ENCODE measurements around the gene OPHN1. TPM values are rescaled to one million over a fixed set of nuclear protein-coding genes. Genes with fewer than 3 reads are reported as not detected.

OPHN1 gene
- polyA plus RNA-seq, 1 donor from 2014 or later, result 7.6 TPM

GRCh38 chrX:68420559-68420958 lies 12.7 kb downstream of the OPHN1 start:
- TF ChIP-seq CTCF (IDR thresholded peaks at IDR 0.05; ENCODE audit: poor library complexity, severe bottlenecking), result no peak
- no peak for TF ChIP-seq EZH2 (IDR thresholded peaks at IDR 0.05; ENCODE audit: borderline replicate concordance, insufficient read depth, low read length, poor library complexity, severe bottlenecking)
- no peak for TF ChIP-seq RAD21 (conservative IDR thresholded peaks at IDR 0.05)
- no peak for TF ChIP-seq SMC3 (conservative IDR thresholded peaks at IDR 0.05; ENCODE audit: poor library complexity)
- no peak for TF ChIP-seq POLR2AphosphoS5 (IDR thresholded peaks at IDR 0.05)
- no peak for TF ChIP-seq EP300 (conservative IDR thresholded peaks at IDR 0.05; ENCODE audit: poor library complexity, severe bottlenecking)
- TF ChIP-seq MXI1 (conservative IDR thresholded peaks at IDR 0.05; ENCODE audit: poor library complexity, severe bottlenecking), result no peak
- TF ChIP-seq, protein P1, sequence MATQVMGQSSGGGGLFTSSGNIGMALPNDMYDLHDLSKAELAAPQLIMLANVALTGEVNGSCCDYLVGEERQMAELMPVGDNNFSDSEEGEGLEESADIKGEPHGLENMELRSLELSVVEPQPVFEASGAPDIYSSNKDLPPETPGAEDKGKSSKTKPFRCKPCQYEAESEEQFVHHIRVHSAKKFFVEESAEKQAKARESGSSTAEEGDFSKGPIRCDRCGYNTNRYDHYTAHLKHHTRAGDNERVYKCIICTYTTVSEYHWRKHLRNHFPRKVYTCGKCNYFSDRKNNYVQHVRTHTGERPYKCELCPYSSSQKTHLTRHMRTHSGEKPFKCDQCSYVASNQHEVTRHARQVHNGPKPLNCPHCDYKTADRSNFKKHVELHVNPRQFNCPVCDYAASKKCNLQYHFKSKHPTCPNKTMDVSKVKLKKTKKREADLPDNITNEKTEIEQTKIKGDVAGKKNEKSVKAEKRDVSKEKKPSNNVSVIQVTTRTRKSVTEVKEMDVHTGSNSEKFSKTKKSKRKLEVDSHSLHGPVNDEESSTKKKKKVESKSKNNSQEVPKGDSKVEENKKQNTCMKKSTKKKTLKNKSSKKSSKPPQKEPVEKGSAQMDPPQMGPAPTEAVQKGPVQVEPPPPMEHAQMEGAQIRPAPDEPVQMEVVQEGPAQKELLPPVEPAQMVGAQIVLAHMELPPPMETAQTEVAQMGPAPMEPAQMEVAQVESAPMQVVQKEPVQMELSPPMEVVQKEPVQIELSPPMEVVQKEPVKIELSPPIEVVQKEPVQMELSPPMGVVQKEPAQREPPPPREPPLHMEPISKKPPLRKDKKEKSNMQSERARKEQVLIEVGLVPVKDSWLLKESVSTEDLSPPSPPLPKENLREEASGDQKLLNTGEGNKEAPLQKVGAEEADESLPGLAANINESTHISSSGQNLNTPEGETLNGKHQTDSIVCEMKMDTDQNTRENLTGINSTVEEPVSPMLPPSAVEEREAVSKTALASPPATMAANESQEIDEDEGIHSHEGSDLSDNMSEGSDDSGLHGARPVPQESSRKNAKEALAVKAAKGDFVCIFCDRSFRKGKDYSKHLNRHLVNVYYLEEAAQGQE (IDR thresholded peaks at IDR 0.05; ENCODE audit: borderline replicate concordance), result no peak
- no peak for TF ChIP-seq TAF1 (IDR thresholded peaks at IDR 0.05; ENCODE audit: low read depth)

GRCh38 chrX:68419975-68420374 lies 13.3 kb downstream of the OPHN1 start:
- Histone ChIP-seq H3K4me3 (ENCODE audit: low read length) (no peak overlapping the region), H3K9ac (ENCODE audit: low read length) (no peak overlapping the region), H3K27ac (ENCODE audit: low read length) (no peak overlapping the region), H3K27me3 (ENCODE audit: insufficient read depth, low read depth, low read length) (no peaks in the 10 kb centered on the region), H3F3A (ENCODE audit: insufficient read depth, low read length, poor library complexity, severe bottlenecking) (no peaks in the 10 kb centered on the region), H4K20me1 (ENCODE audit: insufficient read depth) (no peaks in the 10 kb centered on the region), H2AFZ (ENCODE audit: low read depth, low read length) (no peak overlapping the region), H3K9me2 (ENCODE audit: insufficient read depth, low read length) (no peaks in the 10 kb centered on the region), H3K9me3 (ENCODE audit: low read length) (no peaks in the 10 kb centered on the region), H3K4me2 (ENCODE audit: low read length) (no peak overlapping the region), H3K79me2 (replicated peaks; ENCODE audit: insufficient read depth, low read length) (no peaks in the 10 kb centered on the region), H3K36me3 (ENCODE audit: insufficient read depth, low read length) (no peaks in the 10 kb centered on the region)
- TF ChIP-seq EZH2 (IDR thresholded peaks at IDR 0.05; ENCODE audit: borderline replicate concordance, insufficient read depth, low read length, poor library complexity, severe bottlenecking), result no peak

More at GRCh38 chrX:68420559-68420958, 12.7 kb downstream of the OPHN1 start:
- H3K9ac ChIP-seq (ENCODE audit: low read length), result no peak overlapping the region
- H3K27me3 ChIP-seq (ENCODE audit: insufficient read depth, low read depth, low read length), result no peaks in the 10 kb centered on the region
- H3F3A ChIP-seq (ENCODE audit: insufficient read depth, low read length, poor library complexity, severe bottlenecking), result no peaks in the 10 kb centered on the region
- H4K20me1 ChIP-seq (ENCODE audit: insufficient read depth), result no peaks in the 10 kb centered on the region
- no peaks in the 10 kb centered on the region for H3K9me2 ChIP-seq (ENCODE audit: insufficient read depth, low read length)
- H2AFZ ChIP-seq (ENCODE audit: low read depth, low read length), result no peak overlapping the region
- H3K9me3 ChIP-seq (ENCODE audit: low read length), result no peaks in the 10 kb centered on the region
- H3K36me3 ChIP-seq (ENCODE audit: insufficient read depth, low read length), result no peaks in the 10 kb centered on the region
- no peak overlapping the region for H3K27ac ChIP-seq (ENCODE audit: low read length)
- H3K4me2 ChIP-seq (ENCODE audit: low read length), result no peak overlapping the region
- no peak overlapping the region for H3K4me3 ChIP-seq (ENCODE audit: low read length)
- no peaks in the 10 kb centered on the region for H3K79me2 ChIP-seq (replicated peaks; ENCODE audit: insufficient read depth, low read length)

DNA sequence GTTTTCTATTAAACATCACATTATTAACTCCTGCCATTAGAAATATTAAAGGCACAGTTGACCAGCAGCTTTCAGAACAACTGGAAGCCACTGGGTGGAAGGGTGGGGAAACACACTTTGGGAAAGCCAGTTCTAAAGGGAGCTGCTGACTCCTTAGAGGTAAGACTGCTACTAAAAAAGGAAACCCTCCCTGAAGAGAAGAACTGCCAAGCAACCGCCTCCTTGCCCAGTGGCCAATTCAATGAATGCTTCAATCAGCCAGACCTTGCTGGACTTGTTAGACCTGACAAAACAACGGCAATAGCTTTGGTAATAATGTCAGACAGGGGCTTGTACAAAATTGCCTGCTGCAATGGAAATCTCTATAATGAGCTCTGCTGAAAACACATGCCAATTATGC lies 15.6 kb downstream of the OPHN1 start:
- TF ChIP-seq EZH2 (IDR thresholded peaks at IDR 0.05; ENCODE audit: borderline replicate concordance, insufficient read depth, low read length, poor library complexity, severe bottlenecking) (no peak), CTCF (IDR thresholded peaks at IDR 0.05; ENCODE audit: poor library complexity, severe bottlenecking) (no peak), RAD21 (conservative IDR thresholded peaks at IDR 0.05) (no peak), MXI1 (conservative IDR thresholded peaks at IDR 0.05; ENCODE audit: poor library complexity, severe bottlenecking) (no peak), TAF1 (IDR thresholded peaks at IDR 0.05; ENCODE audit: low read depth) (no peak), EP300 (conservative IDR thresholded peaks at IDR 0.05; ENCODE audit: poor library complexity, severe bottlenecking) (no peak), SMC3 (conservative IDR thresholded peaks at IDR 0.05; ENCODE audit: poor library complexity) (no peak), POLR2AphosphoS5 (IDR thresholded peaks at IDR 0.05) (no peak)
- TF ChIP-seq, protein P1 (IDR thresholded peaks at IDR 0.05; ENCODE audit: borderline replicate concordance), result no peak
- Histone ChIP-seq H3K9me2 (ENCODE audit: insufficient read depth, low read length) (no peaks in the 10 kb centered on the region), H3K4me3 (ENCODE audit: low read length) (no peak overlapping the region), H3K36me3 (ENCODE audit: insufficient read depth, low read length) (no peaks in the 10 kb centered on the region), H3K9me3 (ENCODE audit: low read length) (no peaks in the 10 kb centered on the region), H3K4me2 (ENCODE audit: low read length) (no peak overlapping the region), H3F3A (ENCODE audit: insufficient read depth, low read length, poor library complexity, severe bottlenecking) (no peaks in the 10 kb centered on the region), H3K79me2 (replicated peaks; ENCODE audit: insufficient read depth, low read length) (no peaks in the 10 kb centered on the region), H4K20me1 (ENCODE audit: insufficient read depth) (no peaks in the 10 kb centered on the region), H3K27me3 (ENCODE audit: insufficient read depth, low read depth, low read length) (no peaks in the 10 kb centered on the region), H2AFZ (ENCODE audit: low read depth, low read length) (no peak overlapping the region), H3K27ac (ENCODE audit: low read length) (no peak overlapping the region), H3K9ac (ENCODE audit: low read length) (no peak overlapping the region)
